ENCODE data around the gene STXBP2.

GRCh38 chr19:7662657-7663056, 25.7 kb downstream of the STXBP2 start:
- TF ChIP-seq EZH2 (IDR thresholded peaks at IDR 0.05; ENCODE audit: borderline replicate concordance, low read length) (no peak), CTCF (conservative IDR thresholded peaks at IDR 0.05 in 1 of 2, IDR thresholded peaks at IDR 0.05 in 1 of 2; ENCODE audit: extremely low read depth in 1 of 2, insufficient read depth in 1 of 2, low read depth in 1 of 2, low read length in 2 of 2) (no peak)
